NK-92 (cell line): ENCODE data around the gene MFF.
"Not testable (repeated sequence)": the region's sequence is repeated elsewhere in the genome, so short reads cannot be mapped to it uniquely, and the experiment has no call there.

Source experiments
- DNase-seq: peaks from one replicate; lab custom pipeline; 2025; ENCODE audit not compliant: unreplicated experiment; lab: John Stamatoyannopoulos, UW

Gene MFF

GRCh38 chr2:227376656-227377396 lies 51.8 kb downstream of the MFF start:
- DNase-seq: no peak

- no peak for DNase-seq
Measured at GRCh38 chr2:227377467-227378351, 52.7 kb downstream of the MFF start.

GRCh38 chr2:227378371-227378782 lies 53.3 kb downstream of the MFF start:
- no peak for DNase-seq

GRCh38 chr2:227379095-227379494 lies 54.0 kb downstream of the MFF start, which contains the start of gene TM4SF20:
Gene TM4SF20 (minus strand): TSS chr2:227379306. CDS start chr2:227379268, 38 bp downstream.
- DNase-seq: no peak

GRCh38 chr2:227382241-227382835 lies 57.3 kb downstream of the MFF start:
- DNase-seq: not testable (repeated sequence)

GRCh38 chr2:227383686-227384085 lies 58.6 kb downstream of the MFF start:
- DNase-seq: no peak

- DNase-seq: no peak
Measured at GRCh38 chr2:227386630-227387029, 61.6 kb downstream of the MFF start.

- DNase-seq: not testable (repeated sequence)
Measured at GRCh38 chr2:227387583-227387982, 62.5 kb downstream of the MFF start, which contains the start of gene SCYGR1. Gene SCYGR1 (minus strand): TSS chr2:227387949. CDS start chr2:227387949, 0 bp downstream.

- no peak for DNase-seq
Measured at GRCh38 chr2:227388537-227389011, 63.5 kb downstream of the MFF start.

GRCh38 chr2:227389231-227389630 lies 64.2 kb downstream of the MFF start:
- DNase-seq: no peak

- DNase-seq: no peak
Measured at GRCh38 chr2:227389661-227390060, 64.6 kb downstream of the MFF start.

GRCh38 chr2:227390468-227391256 lies 65.6 kb downstream of the MFF start:
- no peak for DNase-seq

- DNase-seq: no peak
Measured at GRCh38 chr2:227394401-227394800, 69.3 kb downstream of the MFF start.

- no peak for DNase-seq
Measured at GRCh38 chr2:227395556-227395955, 70.5 kb downstream of the MFF start.

GRCh38 chr2:227397562-227397961 lies 72.5 kb downstream of the MFF start:
- no peak for DNase-seq

- DNase-seq: no peak
Measured at GRCh38 chr2:227398684-227399670, 73.9 kb downstream of the MFF start.

- DNase-seq: no peak
Measured at GRCh38 chr2:227401550-227401949, 76.5 kb downstream of the MFF start.

GRCh38 chr2:227402321-227402720 lies 77.3 kb downstream of the MFF start:
- no peak for DNase-seq

- DNase-seq: no peak
Measured at GRCh38 chr2:227402959-227403358, 77.9 kb downstream of the MFF start.
